ENCODE data around the gene ZC3HAV1.

- TF ChIP-seq BHLHE40 (IDR thresholded peaks at IDR 0.05; ENCODE audit: low read depth, low read length) (no peak), CTCF (conservative IDR thresholded peaks at IDR 0.05; ENCODE audit: low read depth, low read length) (no peak), SMC3 (IDR thresholded peaks at IDR 0.05; ENCODE audit: low read depth, low read length) (no peak), FOS (IDR thresholded peaks at IDR 0.05; ENCODE audit: low read depth, low read length) (no peak), RAD21 (IDR thresholded peaks at IDR 0.05; ENCODE audit: low read length) (no peak), MAZ (IDR thresholded peaks at IDR 0.05; ENCODE audit: borderline replicate concordance, low read depth, low read length) (no peak), POLR2A (IDR thresholded peaks at IDR 0.05; ENCODE audit: low read depth, low read length) (no peak), USF2 (IDR thresholded peaks at IDR 0.05; ENCODE audit: low read depth, low read length) (no peak), CEBPB (IDR thresholded peaks at IDR 0.05; ENCODE audit: low read depth, low read length) (no peak), MAFK (IDR thresholded peaks at IDR 0.05; ENCODE audit: low read depth, low read length) (no peak), RCOR1 (IDR thresholded peaks at IDR 0.05; ENCODE audit: insufficient replicate concordance, low read length) (no peak), NFE2L2 (IDR thresholded peaks at IDR 0.05; ENCODE audit: low read depth, low read length) (no peak)
Measured at GRCh38 chr7:139114018-139114417, 4.5 kb upstream of the ZC3HAV1 start.
